Esophagus squamous epithelium (tissue), 5 donors: ENCODE data around the gene ZNF26. TPM values are rescaled to one million over a fixed set of nuclear protein-coding genes. Genes with fewer than 3 reads are reported as not detected.
A peak's percentile ranks its signal among the peaks of the same experiment; 100 is the strongest.

Source experiments
- DNase-seq: peaks from one replicate; lab custom pipeline; 2025; lab: John Stamatoyannopoulos, UW
- H3K27ac ChIP-seq, 4 donors: fragments of 200-600 bp; sonication (generic); one replicate each; pipeline ENCODE4 v1.5.1; 2016 to 2019; ENCODE audit warnings: mild to moderate bottlenecking in 1 of 4
- H3K27me3 ChIP-seq, 4 donors: fragments of 200-600 bp; sonication (generic); 1 replicate in 3 of 4; 2 replicates in 1 of 4; pipeline versions ENCODE4 v1.5.1 to v1.6.0; 2017 to 2021; ENCODE audit warnings: antibody characterized with exemption in 1 of 4
- H3K36me3 ChIP-seq, 3 donors: fragments of 200-600 bp; sonication (generic); one replicate each; pipeline ENCODE4 v1.5.1; 2016 to 2019
- H3K4me1 ChIP-seq, 3 donors: fragments of 200-600 bp; sonication (generic); one replicate each; pipeline ENCODE4 v1.5.1; 2017 to 2019
- H3K4me3 ChIP-seq, 4 donors: fragments of 200-600 bp; sonication (generic); 1 replicate in 3 of 4; 2 replicates in 1 of 4; pipeline ENCODE4 v1.5.1; 2016 to 2019; ENCODE audit warnings: mild to moderate bottlenecking in 2 of 4, moderate library complexity in 1 of 4
- H3K9me3 ChIP-seq, 3 donors: fragments of 200-600 bp; sonication (generic); one replicate each; pipeline ENCODE4 v1.5.1; 2016 to 2019
- POLR2A ChIP-seq, 4 donors: fragments of 450-650 bp; IDR thresholded peaks; one replicate each; pipeline ENCODE4 v1.6.1; 2017; ENCODE audit warnings: antibody characterized with exemption in 4 of 4, mild to moderate bottlenecking in 4 of 4, moderate library complexity in 3 of 4
- WGBS, 2 donors: methylation state at CpG; one replicate each; pipeline ENCODE4 v1.1.5; 2018; 5-methylcytosine and 5-hydroxymethylcytosine counted together
- intact Hi-C: fragments of 100-400 bp; cut with DNase I; formaldehyde crosslinking; loops from one replicate; pipeline ENCODE4 v1.15.0; 2022
- total RNA-seq, 4 donors: library from RNA; depleted of rRNA; stranded (reverse); fragments of >200 nt; gene quantifications; one replicate each; pipeline ENCODE4 v1.1.0, GENCODE V29; 2016
- TF ChIP-seq, protein P1 (sequence below), 6 experiments: fragments of 450-650 bp in 4 of 6; fragments of 200-600 bp in 2 of 6; sonication (generic) in 2 of 6; IDR thresholded peaks; one replicate each; pipeline ENCODE4 v1.5.1; 2016 to 2019; ENCODE audit warnings: antibody characterized with exemption in 6 of 6, mild to moderate bottlenecking in 4 of 6, moderate library complexity in 4 of 6
- donor health status: DM: yes; HTN: yes; CAD: no.

ZNF26 gene
- total RNA-seq, 4 donors from 2014 or later = 2.7 to 17.9 (median 5.9) TPM

DNA sequence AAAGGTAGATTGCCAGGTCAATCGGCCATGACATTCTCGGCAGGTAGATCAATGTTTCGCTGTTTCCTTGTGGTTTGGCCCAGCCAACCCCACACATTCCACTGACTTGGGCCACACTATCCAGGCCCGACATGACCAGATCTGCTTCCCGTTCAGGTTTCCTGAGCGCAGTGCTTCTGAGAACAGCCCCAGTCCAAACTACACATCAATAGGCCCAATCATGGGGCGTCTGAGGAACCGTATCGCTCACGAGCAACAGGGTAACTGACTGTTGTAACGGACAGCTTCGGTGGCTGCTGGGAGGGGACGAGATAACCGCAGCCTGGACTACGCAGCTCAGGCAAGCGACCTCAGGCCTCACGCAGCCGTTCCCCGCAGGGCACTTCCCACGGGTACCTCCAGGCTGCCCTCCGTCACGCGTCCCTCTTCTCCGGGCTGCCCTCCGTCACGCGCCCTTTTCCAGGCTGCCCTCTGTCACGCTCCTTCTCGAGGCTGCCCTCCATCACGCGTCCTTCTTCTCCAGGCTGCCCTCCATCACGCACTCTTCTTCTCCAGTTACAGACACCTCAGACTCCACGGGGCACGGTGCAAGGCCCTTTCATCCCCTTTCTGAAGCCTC lies 44.7 kb upstream of the ZNF26 start:
- WGBS, 2 donors = 97 to 98% methylated on average over 33 to 34 of the region's 34 CpGs
- Histone ChIP-seq H3K27me3 (no peaks in the 10 kb centered on the region), H3K4me3 (no peak overlapping the region), H3K36me3 (peaks cover 24 to 69% (median 32%) of the 10 kb centered on the region in 3 donors), H3K27ac (no peak overlapping the region), H3K4me1 (no peaks in the 10 kb centered on the region), H3K9me3 (peaks cover 5 to 92% (median 79%) of the 10 kb centered on the region in 3 donors)
- intact Hi-C loops = no loop called here
- no peak for DNase-seq
- TF ChIP-seq, protein P1, sequence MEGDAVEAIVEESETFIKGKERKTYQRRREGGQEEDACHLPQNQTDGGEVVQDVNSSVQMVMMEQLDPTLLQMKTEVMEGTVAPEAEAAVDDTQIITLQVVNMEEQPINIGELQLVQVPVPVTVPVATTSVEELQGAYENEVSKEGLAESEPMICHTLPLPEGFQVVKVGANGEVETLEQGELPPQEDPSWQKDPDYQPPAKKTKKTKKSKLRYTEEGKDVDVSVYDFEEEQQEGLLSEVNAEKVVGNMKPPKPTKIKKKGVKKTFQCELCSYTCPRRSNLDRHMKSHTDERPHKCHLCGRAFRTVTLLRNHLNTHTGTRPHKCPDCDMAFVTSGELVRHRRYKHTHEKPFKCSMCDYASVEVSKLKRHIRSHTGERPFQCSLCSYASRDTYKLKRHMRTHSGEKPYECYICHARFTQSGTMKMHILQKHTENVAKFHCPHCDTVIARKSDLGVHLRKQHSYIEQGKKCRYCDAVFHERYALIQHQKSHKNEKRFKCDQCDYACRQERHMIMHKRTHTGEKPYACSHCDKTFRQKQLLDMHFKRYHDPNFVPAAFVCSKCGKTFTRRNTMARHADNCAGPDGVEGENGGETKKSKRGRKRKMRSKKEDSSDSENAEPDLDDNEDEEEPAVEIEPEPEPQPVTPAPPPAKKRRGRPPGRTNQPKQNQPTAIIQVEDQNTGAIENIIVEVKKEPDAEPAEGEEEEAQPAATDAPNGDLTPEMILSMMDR (IDR thresholded peaks at IDR 0.05) = no peak
- TF ChIP-seq POLR2A (IDR thresholded peaks at IDR 0.05) = no peak

GRCh38 chr12:132942611-132943010 lies 43.6 kb upstream of the ZNF26 start:
- peak overlapping the region in 1 of 4 donors; percentile 21 for H3K4me3 ChIP-seq
- no peak for DNase-seq
- 100% methylated on average over 1 to 8 of the region's 13 CpGs for WGBS, 2 donors
- H3K36me3 ChIP-seq = peaks cover 24 to 81% (median 38%) of the 10 kb centered on the region in 3 donors
- no peaks in the 10 kb centered on the region for H3K4me1 ChIP-seq
- peaks cover 10 to 92% (median 81%) of the 10 kb centered on the region in 3 donors for H3K9me3 ChIP-seq
- no peaks in the 10 kb centered on the region for H3K27me3 ChIP-seq
- TF ChIP-seq POLR2A (IDR thresholded peaks at IDR 0.05) = no peak
- TF ChIP-seq, protein P1 (IDR thresholded peaks at IDR 0.05) = no peak
- H3K27ac ChIP-seq = no peak overlapping the region
- intact Hi-C loops = no loop called here

- Histone ChIP-seq H3K4me1 (no peaks in the 10 kb centered on the region), H3K27ac (no peak overlapping the region), H3K27me3 (no peaks in the 10 kb centered on the region), H3K36me3 (peaks cover 35 to 97% (median 40%) of the 10 kb centered on the region in 3 donors), H3K9me3 (peaks cover 10 to 100% (median 98%) of the 10 kb centered on the region in 3 donors), H3K4me3 (peak overlapping the region in 1 of 4 donors; percentile 6)
- DNase-seq = no peak
- 98 to 100% methylated on average over 1 to 8 of the region's 9 CpGs for WGBS, 2 donors
- TF ChIP-seq POLR2A (IDR thresholded peaks at IDR 0.05) = no peak
- TF ChIP-seq, protein P1 (IDR thresholded peaks at IDR 0.05) = no peak
- intact Hi-C loops = no loop called here
Observed at GRCh38 chr12:132945806-132946205, 40.4 kb upstream of the ZNF26 start.

GRCh38 chr12:132946246-132946820 lies 39.8 kb upstream of the ZNF26 start:
- no peak overlapping the region for H3K4me3 ChIP-seq

More at GRCh38 chr12:132946246-132946820, 39.8 kb upstream of the ZNF26 start:
- no peak for DNase-seq
- Histone ChIP-seq H3K36me3 (peaks cover 35 to 91% (median 40%) of the 10 kb centered on the region in 3 donors), H3K27ac (no peak overlapping the region), H3K9me3 (peaks cover 10 to 100% (median 97%) of the 10 kb centered on the region in 3 donors), H3K4me1 (no peaks in the 10 kb centered on the region), H3K27me3 (no peaks in the 10 kb centered on the region)
- TF ChIP-seq, protein P1 (IDR thresholded peaks at IDR 0.05) = no peak
- TF ChIP-seq POLR2A (IDR thresholded peaks at IDR 0.05) = no peak
- 94 to 96% methylated on average over 5 to 7 of the region's 8 CpGs for WGBS, 2 donors
- intact Hi-C loops = no loop called here
